GM11168 (cell line): ENCODE results near the gene SESN1.

ENCODE experiments used
- in situ Hi-C: fragments of 300-500 bp; cut with MboI; formaldehyde crosslinking; loops from one replicate; pipeline ENCODE4 v1.12.0; 2022; ENCODE audit warnings: low sequenced_read_pairs; ENCODE audit not compliant: unreplicated experiment

Gene SESN1

GRCh38 chr6:108969776-108970175, 124.9 kb downstream of the SESN1 start:
- in situ Hi-C loops = no loop called here

- in situ Hi-C loops = no loop called here
Observed at GRCh38 chr6:108968325-108969316, 126.0 kb downstream of the SESN1 start.

GRCh38 chr6:108966855-108967755, 127.5 kb downstream of the SESN1 start:
- in situ Hi-C loops = no loop called here

- in situ Hi-C loops = no loop called here
Observed at GRCh38 chr6:108966251-108966650, 128.4 kb downstream of the SESN1 start.

- in situ Hi-C loops = no loop called here
Observed at GRCh38 chr6:108961985-108962384, 132.7 kb downstream of the SESN1 start.

- in situ Hi-C loops = no loop called here
Observed at GRCh38 chr6:108961077-108961476, 133.6 kb downstream of the SESN1 start.

- in situ Hi-C loops = no loop called here
Observed at GRCh38 chr6:108960601-108961000, 134.0 kb downstream of the SESN1 start.

- in situ Hi-C loops = no loop called here
Observed at GRCh38 chr6:108959972-108960582, 134.6 kb downstream of the SESN1 start.

- in situ Hi-C loops = no loop called here
Observed at GRCh38 chr6:108958900-108959770, 135.5 kb downstream of the SESN1 start.

- in situ Hi-C loops = no loop called here
Observed at GRCh38 chr6:108957221-108957620, 137.4 kb downstream of the SESN1 start.

GRCh38 chr6:108955329-108955949, 139.2 kb downstream of the SESN1 start:
- in situ Hi-C loops = no loop called here

GRCh38 chr6:108953681-108954080, 141.0 kb downstream of the SESN1 start:
- in situ Hi-C loops = no loop called here

GRCh38 chr6:108952776-108953486, 141.7 kb downstream of the SESN1 start:
- in situ Hi-C loops = no loop called here

- in situ Hi-C loops = no loop called here
Observed at GRCh38 chr6:108951351-108951953, 143.2 kb downstream of the SESN1 start.

GRCh38 chr6:108948181-108948661, 146.4 kb downstream of the SESN1 start:
- in situ Hi-C loops = no loop called here

GRCh38 chr6:108947114-108947854, 147.4 kb downstream of the SESN1 start:
- in situ Hi-C loops = no loop called here

GRCh38 chr6:108946695-108947094, 148.0 kb downstream of the SESN1 start:
- in situ Hi-C loops = no loop called here
